Mesenchymal stem cell (in vitro differentiated cells and primary cell): Measurements from ENCODE around the gene ITGA8.
"Not testable (repeated sequence)": the region's sequence is repeated elsewhere in the genome, so short reads cannot be mapped to it uniquely, and the experiment has no call there.

Experiments used
- DNase-seq: peaks from one replicate; pipeline ENCODE4 v3.0.0-alpha.2; 2013
- H2AFZ ChIP-seq: one replicate; pipeline ENCODE4 v1.6.1; 2013; ENCODE audit warnings: low read depth, mild to moderate bottlenecking, control low read depth, inconsistent platforms, low read length, moderate library complexity
- H2AK5ac ChIP-seq: 2 replicates; pipeline ENCODE4 v1.6.1; 2013; ENCODE audit warnings: low read length, moderate library complexity, mild to moderate bottlenecking, inconsistent platforms; ENCODE audit not compliant: severe bottlenecking
- H2BK120ac ChIP-seq: one replicate; pipeline ENCODE4 v1.6.1; 2013; ENCODE audit warnings: low read depth, mild to moderate bottlenecking, inconsistent platforms, low read length, moderate library complexity
- H2BK12ac ChIP-seq, 2 experiments: one replicate each; pipeline ENCODE4 v1.6.1; 2013; ENCODE audit warnings: inconsistent platforms in 2 of 2, low read length in 2 of 2, mild to moderate bottlenecking in 2 of 2, moderate library complexity in 2 of 2, control low read depth in 1 of 2
- H2BK15ac ChIP-seq: one replicate; pipeline ENCODE4 v1.6.1; 2013; ENCODE audit warnings: mild to moderate bottlenecking, low read depth, inconsistent platforms; ENCODE audit not compliant: poor library complexity, severe bottlenecking
- H2BK5ac ChIP-seq: 2 replicates; pipeline ENCODE4 v1.6.1; 2013; ENCODE audit warnings: low read depth, mild to moderate bottlenecking, low read length, control low read depth, inconsistent platforms; ENCODE audit not compliant: poor library complexity, severe bottlenecking
- H3K14ac ChIP-seq, 2 experiments: one replicate each; pipeline ENCODE4 v1.6.1; 2013; ENCODE audit warnings: inconsistent platforms in 2 of 2, low read length in 2 of 2, control low read depth in 1 of 2, mild to moderate bottlenecking in 1 of 2, moderate library complexity in 1 of 2
- H3K18ac ChIP-seq, 2 experiments: one replicate each; pipeline ENCODE4 v1.6.1; 2013; ENCODE audit warnings: inconsistent platforms in 2 of 2, low read length in 2 of 2, control low read depth in 1 of 2, low read depth in 1 of 2, mild to moderate bottlenecking in 1 of 2
- H3K23ac ChIP-seq, 2 experiments: one replicate each; pipeline ENCODE4 v1.6.1; 2013; ENCODE audit warnings: inconsistent platforms in 2 of 2, low read length in 2 of 2, mild to moderate bottlenecking in 2 of 2, moderate library complexity in 2 of 2, control low read depth in 1 of 2
- H3K27ac ChIP-seq: 2 replicates; pipeline ENCODE4 v1.5.1; 2013; ENCODE audit warnings: mild to moderate bottlenecking, moderate library complexity, low read length, control low read depth, inconsistent platforms; ENCODE audit not compliant: poor library complexity, severe bottlenecking
- H3K27me3 ChIP-seq, 2 experiments: 2 replicates each; pipeline versions ENCODE4 v1.6.1 to v1.7.0; 2013; ENCODE audit warnings: low read length in 2 of 2, mild to moderate bottlenecking in 2 of 2, moderate library complexity in 2 of 2, control low read depth in 1 of 2, inconsistent platforms in 1 of 2; ENCODE audit not compliant: control insufficient read depth in 1 of 2, insufficient read depth in 1 of 2
- H3K36me3 ChIP-seq, 2 experiments: 2 replicates each; pipeline versions ENCODE4 v1.6.1 to v1.7.0; 2013; ENCODE audit warnings: low read length in 2 of 2, control low read depth in 1 of 2, inconsistent platforms in 1 of 2, low read depth in 1 of 2, mild to moderate bottlenecking in 1 of 2; ENCODE audit not compliant: insufficient read depth in 2 of 2, control insufficient read depth in 1 of 2
- H3K4ac ChIP-seq, 2 experiments: one replicate each; pipeline ENCODE4 v1.6.1; 2013; ENCODE audit warnings: inconsistent platforms in 2 of 2, low read length in 2 of 2, mild to moderate bottlenecking in 2 of 2, moderate library complexity in 2 of 2, control low read depth in 1 of 2, low read depth in 1 of 2
- H3K4me1 ChIP-seq: 2 replicates; pipeline ENCODE4 v1.6.1; 2013; ENCODE audit warnings: low read depth, low read length, control low read depth; ENCODE audit not compliant: control insufficient read depth, insufficient read depth
- H3K4me2 ChIP-seq: 2 replicates; pipeline ENCODE4 v1.6.1; 2013; ENCODE audit warnings: low read length, mild to moderate bottlenecking, inconsistent platforms; ENCODE audit not compliant: poor library complexity, severe bottlenecking
- H3K4me3 ChIP-seq, 2 experiments: 2 replicates each; pipeline versions ENCODE4 v1.5.1 to v1.7.0; 2013; ENCODE audit warnings: low read length in 2 of 2, mild to moderate bottlenecking in 2 of 2, control low read depth in 1 of 2, low read depth in 1 of 2; ENCODE audit not compliant: insufficient read depth in 1 of 2
- H3K79me1 ChIP-seq: replicated peaks from 2 replicates; pipeline ENCODE4 v1.6.1; 2013; ENCODE audit warnings: mild to moderate bottlenecking, control low read depth, low read length, inconsistent platforms; ENCODE audit not compliant: poor library complexity, severe bottlenecking
- H3K9ac ChIP-seq: 2 replicates; pipeline ENCODE4 v1.7.0; 2013; ENCODE audit warnings: mild to moderate bottlenecking, low read length, moderate library complexity
- H3K9me3 ChIP-seq: 2 replicates; pipeline ENCODE4 v1.7.0; 2013; ENCODE audit warnings: mild to moderate bottlenecking, low read length; ENCODE audit not compliant: control insufficient read depth
- H4K8ac ChIP-seq: one replicate; pipeline ENCODE4 v1.6.1; 2013; ENCODE audit warnings: inconsistent platforms, mild to moderate bottlenecking, low read length, moderate library complexity
- H4K91ac ChIP-seq: one replicate; pipeline ENCODE4 v1.6.1; 2013; ENCODE audit warnings: mild to moderate bottlenecking, low read length, inconsistent platforms
- WGBS: methylation state at CpG from one replicate; pipeline ENCODE4 v1.1.7; 2013; ENCODE audit warnings: mixed read lengths; 5-methylcytosine and 5-hydroxymethylcytosine counted together

ITGA8 gene

GRCh38 chr10:15761224-15761623, 41.5 kb upstream of the ITGA8 start:
- not testable (repeated sequence) for H3K4me2 ChIP-seq, H2BK15ac ChIP-seq, H2BK120ac ChIP-seq, H4K8ac ChIP-seq, H3K9me3 ChIP-seq, H3K36me3 ChIP-seq, H3K4ac ChIP-seq, H4K91ac ChIP-seq, H3K14ac ChIP-seq, H3K4me1 ChIP-seq, DNase-seq, H2AFZ ChIP-seq, H2AK5ac ChIP-seq, H3K23ac ChIP-seq, H2BK12ac ChIP-seq, H3K9ac ChIP-seq, H3K27ac ChIP-seq, H3K18ac ChIP-seq, H2BK5ac ChIP-seq, H3K79me1 ChIP-seq, H3K4me3 ChIP-seq
- WGBS, result 95% methylated on average over 2 of the region's 4 CpGs
- peaks cover 5 to 12% of the 10 kb centered on the region in 2 experiments for H3K27me3 ChIP-seq

GRCh38 chr10:15760681-15761080, 41.0 kb upstream of the ITGA8 start:
- 100% methylated on average over 1 of the region's 2 CpGs for WGBS
- Histone ChIP-seq H3K18ac (no peak overlapping the region), H2BK5ac (no peak overlapping the region), H3K36me3 (no peaks in the 10 kb centered on the region), H2BK12ac (no peak overlapping the region), H3K14ac (no peak overlapping the region), H2BK15ac (no peak overlapping the region), H3K4me2 (no peak overlapping the region), H2AFZ (no peak overlapping the region), H3K9me3 (no peaks in the 10 kb centered on the region), H3K27me3 (peaks cover 10 to 15% of the 10 kb centered on the region in 2 experiments), H3K4me1 (no peaks in the 10 kb centered on the region), H3K4ac (no peak overlapping the region), H3K9ac (no peak overlapping the region), H4K91ac (no peak overlapping the region), H2AK5ac (no peak overlapping the region), H3K79me1 (no peaks in the 10 kb centered on the region), H3K27ac (no peak overlapping the region), H4K8ac (no peak overlapping the region), H3K4me3 (no peak overlapping the region), H3K23ac (no peak overlapping the region), H2BK120ac (no peak overlapping the region)
- no peak for DNase-seq

DNA sequence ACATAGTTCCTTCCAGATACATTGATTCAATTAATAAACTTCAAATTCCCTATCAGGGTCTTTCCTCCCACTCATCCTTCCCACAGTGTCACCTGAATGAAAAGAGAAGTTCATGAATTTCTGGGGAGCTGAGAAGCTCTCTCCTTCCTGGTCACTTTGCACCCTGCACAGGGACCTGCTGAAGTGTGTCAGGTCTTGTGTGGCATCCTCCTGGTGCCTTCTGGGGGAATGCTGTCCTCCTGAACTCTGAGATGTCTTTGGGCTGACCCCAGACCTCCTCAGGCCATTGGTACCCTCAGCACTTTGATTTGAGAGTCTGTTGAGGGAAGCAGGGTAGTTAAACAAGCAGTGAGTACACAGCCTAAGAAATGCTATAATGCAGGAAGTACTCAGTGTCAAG, 39.5 kb upstream of the ITGA8 start:
- Histone ChIP-seq H3K4me3 (no peak overlapping the region), H3K36me3 (no peaks in the 10 kb centered on the region), H2AFZ (no peak overlapping the region), H3K14ac (no peak overlapping the region), H3K4ac (no peak overlapping the region), H3K23ac (no peak overlapping the region), H2BK120ac (no peak overlapping the region), H3K4me2 (no peak overlapping the region), H4K91ac (no peak overlapping the region), H3K27ac (no peak overlapping the region), H2AK5ac (no peak overlapping the region), H3K27me3 (peaks cover 14 to 19% of the 10 kb centered on the region in 2 experiments), H3K4me1 (no peaks in the 10 kb centered on the region), H3K9me3 (no peaks in the 10 kb centered on the region), H3K79me1 (no peaks in the 10 kb centered on the region), H2BK5ac (no peak overlapping the region), H3K18ac (no peak overlapping the region), H4K8ac (no peak overlapping the region), H2BK12ac (no peak overlapping the region), H2BK15ac (no peak overlapping the region), H3K9ac (no peak overlapping the region)
- no peak for DNase-seq

DNA sequence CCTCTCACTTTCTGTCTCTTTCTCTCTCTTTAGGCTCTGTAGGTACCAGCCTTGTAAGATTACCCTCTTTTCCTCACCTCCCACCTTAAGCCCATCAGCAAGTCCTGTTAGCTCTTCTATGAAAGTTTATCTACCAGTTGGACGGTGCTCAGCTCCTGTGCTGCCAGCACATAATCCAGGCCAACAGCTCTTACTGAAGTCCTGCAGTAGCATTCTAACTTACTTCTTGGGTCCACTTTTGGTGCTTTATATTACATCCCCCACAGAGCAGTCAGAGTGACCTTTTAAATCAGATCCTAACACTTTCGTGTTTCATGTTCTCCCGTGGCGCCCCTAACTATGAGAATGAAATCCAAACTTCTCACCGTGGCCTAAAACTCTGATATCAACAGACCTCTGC, 38.9 kb upstream of the ITGA8 start:
- no peak overlapping the region for H3K9ac ChIP-seq
- no peak overlapping the region for H4K91ac ChIP-seq
- no peak overlapping the region for H2BK120ac ChIP-seq
- H2BK12ac ChIP-seq, result no peak overlapping the region
- H3K79me1 ChIP-seq, result no peaks in the 10 kb centered on the region
- 84% methylated on average over 5 of the region's 5 CpGs for WGBS
- peaks cover 14 to 19% of the 10 kb centered on the region in 2 experiments for H3K27me3 ChIP-seq
- H3K4me2 ChIP-seq, result no peak overlapping the region
- H3K4me3 ChIP-seq, result no peak overlapping the region
- no peak overlapping the region for H4K8ac ChIP-seq
- no peak overlapping the region for H2AFZ ChIP-seq
- no peak overlapping the region for H3K27ac ChIP-seq
- H2AK5ac ChIP-seq, result no peak overlapping the region
- H3K18ac ChIP-seq, result no peak overlapping the region
- DNase-seq, result no peak
- H3K9me3 ChIP-seq, result no peaks in the 10 kb centered on the region
- H3K4ac ChIP-seq, result no peak overlapping the region
- H3K14ac ChIP-seq, result no peak overlapping the region
- no peaks in the 10 kb centered on the region for H3K36me3 ChIP-seq
- H2BK5ac ChIP-seq, result no peak overlapping the region
- no peak overlapping the region for H2BK15ac ChIP-seq
- no peak overlapping the region for H3K23ac ChIP-seq
- no peaks in the 10 kb centered on the region for H3K4me1 ChIP-seq
